SKM-1 treated with dmso at 0.1 percent for 144 hours (cell line): ENCODE data around the gene PADI4.

Experiments used
- DNase-seq: peaks from one replicate; lab custom pipeline; 2025; ENCODE audit not compliant: unreplicated experiment; lab: John Stamatoyannopoulos, UW

PADI4 gene, protein sequence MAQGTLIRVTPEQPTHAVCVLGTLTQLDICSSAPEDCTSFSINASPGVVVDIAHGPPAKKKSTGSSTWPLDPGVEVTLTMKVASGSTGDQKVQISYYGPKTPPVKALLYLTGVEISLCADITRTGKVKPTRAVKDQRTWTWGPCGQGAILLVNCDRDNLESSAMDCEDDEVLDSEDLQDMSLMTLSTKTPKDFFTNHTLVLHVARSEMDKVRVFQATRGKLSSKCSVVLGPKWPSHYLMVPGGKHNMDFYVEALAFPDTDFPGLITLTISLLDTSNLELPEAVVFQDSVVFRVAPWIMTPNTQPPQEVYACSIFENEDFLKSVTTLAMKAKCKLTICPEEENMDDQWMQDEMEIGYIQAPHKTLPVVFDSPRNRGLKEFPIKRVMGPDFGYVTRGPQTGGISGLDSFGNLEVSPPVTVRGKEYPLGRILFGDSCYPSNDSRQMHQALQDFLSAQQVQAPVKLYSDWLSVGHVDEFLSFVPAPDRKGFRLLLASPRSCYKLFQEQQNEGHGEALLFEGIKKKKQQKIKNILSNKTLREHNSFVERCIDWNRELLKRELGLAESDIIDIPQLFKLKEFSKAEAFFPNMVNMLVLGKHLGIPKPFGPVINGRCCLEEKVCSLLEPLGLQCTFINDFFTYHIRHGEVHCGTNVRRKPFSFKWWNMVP

GRCh38 chr1:17307946-17308345 lies at the start of gene PADI4:
PADI4 (plus strand) TSS chr1:17308197; CDS start chr1:17308223, 26 bp downstream.
- DNase-seq, result no peak

- DNase-seq, result no peak
Measured at GRCh38 chr1:17258758-17259130, 49.3 kb upstream of the PADI4 start.

GRCh38 chr1:17259233-17259873 lies 48.6 kb upstream of the PADI4 start:
- DNase-seq, result no peak

DNA sequence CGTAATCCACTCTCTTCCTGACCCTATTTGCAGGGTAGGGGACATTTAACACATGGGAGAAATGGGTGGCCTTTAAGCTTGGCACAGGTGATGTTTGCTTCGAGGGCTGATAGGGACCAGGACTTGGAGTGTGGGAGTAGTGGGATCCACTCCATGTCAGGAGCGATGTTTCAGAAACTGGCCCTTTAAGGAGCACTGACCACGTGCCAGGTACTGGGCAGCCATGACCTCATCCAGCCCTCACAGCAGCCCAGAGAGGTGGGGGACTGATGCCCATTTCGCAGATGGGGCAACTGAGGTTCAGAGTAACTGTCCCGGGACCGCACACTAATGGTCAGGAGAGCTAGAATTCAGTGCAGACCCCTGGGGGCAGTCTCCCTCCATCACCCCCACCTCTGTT lies 47.7 kb upstream of the PADI4 start:
- DNase-seq, result no peak

DNA sequence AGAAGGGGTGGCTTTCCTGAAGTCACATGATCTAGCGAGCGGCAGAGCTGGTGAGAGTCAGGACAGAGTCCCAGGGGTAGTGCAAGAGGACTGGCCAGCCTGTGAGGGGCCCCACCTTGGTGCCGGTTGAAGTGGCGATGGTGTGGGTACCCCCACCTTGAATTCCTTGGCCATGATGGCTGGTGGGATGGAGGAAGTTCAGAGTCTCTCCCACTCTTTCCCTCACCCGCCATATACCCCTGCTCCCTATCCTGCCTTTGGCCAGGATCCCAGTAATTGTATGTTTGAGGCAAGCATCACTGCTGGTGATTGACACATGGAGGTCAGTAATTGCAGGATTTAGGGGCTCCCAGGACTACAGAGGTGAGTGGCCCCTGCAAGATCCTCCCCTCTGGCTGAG lies 47.3 kb upstream of the PADI4 start:
- no peak for DNase-seq

- no peak for DNase-seq
Measured at GRCh38 chr1:17263936-17264335, 44.1 kb upstream of the PADI4 start.

GRCh38 chr1:17264470-17264869 lies 43.5 kb upstream of the PADI4 start:
- no peak for DNase-seq

DNA sequence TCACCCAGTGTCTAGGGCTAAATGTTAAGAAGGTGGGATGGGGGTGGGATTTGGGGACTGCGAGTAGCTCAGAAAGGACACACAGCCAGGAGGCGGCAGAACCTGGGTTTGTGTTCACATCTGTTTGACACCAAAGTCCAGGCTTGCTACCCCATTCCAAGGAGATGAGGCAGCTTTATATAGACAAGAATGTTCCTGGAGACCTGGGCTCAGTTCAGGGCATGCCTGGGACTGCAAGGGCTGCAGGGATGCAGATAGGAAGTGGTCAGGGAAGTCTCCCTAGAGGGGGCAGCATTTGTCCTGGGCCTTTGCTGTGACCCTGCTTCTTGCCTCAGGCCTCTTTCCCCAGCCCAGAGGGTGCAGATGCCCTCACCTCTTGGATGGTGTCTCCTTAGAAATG lies 42.8 kb upstream of the PADI4 start:
- no peak for DNase-seq

DNA sequence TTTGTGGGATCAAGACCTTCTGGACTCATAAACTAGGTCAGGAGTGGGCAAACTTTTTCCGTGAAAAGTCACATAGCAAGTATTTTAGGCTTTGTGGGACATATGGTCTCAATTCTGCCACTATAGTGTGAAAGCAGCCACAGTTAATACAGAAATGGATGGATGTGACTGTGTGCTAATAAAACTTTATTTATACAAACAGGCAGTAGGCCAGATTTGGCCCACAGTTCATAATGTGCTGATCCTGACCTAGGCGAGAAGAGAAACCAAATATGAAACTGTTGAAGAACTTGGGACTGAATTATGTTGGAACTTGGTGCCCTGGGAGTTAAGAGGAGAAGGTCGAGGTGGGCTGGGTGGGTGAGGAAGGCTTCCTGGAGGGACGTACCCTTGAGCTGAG lies 42.0 kb upstream of the PADI4 start:
- no peak for DNase-seq

DNA sequence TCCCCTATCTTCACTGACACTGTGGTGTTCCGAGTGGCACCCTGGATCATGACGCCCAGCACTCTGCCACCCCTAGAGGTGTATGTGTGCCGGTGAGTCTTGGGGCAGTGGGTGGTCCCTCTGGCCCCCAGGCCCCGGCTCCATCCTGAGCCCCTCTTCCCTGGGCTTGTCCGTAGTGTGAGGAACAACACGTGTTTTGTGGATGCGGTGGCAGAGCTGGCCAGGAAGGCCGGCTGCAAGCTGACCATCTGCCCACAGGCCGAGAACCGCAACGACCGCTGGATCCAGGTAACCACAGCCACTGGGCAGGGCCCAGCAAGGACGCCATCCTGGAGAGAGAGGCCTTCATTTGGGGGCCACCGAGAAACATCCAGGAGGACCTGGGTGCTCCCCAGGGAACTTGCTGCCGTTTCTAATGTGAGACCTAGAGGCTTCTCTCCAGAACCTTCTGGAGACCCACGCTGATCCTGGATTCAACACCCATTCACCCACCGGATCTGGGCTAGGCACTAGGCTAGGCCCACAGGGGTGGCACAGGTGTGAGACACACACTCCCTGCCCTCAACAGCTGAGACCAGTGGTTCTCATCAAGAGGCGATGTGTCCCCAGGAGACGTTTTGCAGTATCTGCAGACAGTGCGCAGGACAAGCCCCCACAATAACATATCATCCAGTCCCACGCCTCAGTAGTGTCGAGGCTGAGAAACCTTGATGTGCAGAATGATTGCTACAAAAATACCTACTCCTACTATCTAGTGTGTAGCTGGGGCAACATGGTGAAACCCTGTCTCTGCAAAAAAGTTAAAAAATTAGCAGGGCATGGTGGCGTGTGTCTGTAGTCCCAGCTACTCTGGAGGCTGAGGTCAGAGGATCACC lies 36.9 kb upstream of the PADI4 start:
- DNase-seq, result no peak

DNA sequence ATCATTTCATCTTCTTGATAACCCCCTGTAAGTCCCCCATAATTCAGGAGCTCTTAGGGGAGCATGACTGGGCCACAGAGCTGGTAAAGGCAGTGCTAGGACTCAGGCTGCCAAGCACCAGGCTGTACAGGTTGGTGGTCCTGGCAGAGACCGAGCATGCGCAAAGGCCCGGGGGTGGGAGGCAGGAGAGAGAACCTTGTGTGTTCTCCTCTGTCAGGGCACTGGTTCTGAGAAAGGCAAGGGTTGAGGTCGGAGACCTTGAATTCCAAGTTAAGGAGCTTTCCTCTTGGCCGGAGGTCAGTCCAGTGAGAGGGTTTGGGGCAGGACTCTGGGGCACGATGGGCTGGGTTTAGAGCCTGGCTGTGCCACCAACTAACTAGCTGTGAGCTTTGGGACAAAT lies 35.9 kb upstream of the PADI4 start:
- DNase-seq, result no peak

DNA sequence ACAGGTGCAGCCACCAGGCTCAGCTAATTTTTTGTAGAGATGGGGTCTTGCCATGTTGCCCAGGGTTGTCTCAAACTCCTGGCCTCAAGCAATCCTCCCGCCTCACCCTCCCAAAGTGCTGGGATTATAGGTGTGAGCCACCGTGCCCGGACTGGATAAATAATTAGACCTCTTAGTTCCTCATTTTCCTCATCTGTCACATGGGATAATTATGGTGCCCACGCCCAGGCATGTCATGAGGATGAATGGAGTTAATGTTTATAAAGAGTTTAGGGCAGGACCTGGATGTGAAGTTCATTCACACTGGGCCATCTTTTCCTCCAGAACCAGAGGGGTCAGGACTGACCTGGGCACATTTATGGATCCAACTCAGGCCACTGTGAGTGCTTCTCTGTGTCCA lies 35.4 kb upstream of the PADI4 start:
- DNase-seq, result no peak

GRCh38 chr1:17273096-17273495 lies 34.9 kb upstream of the PADI4 start:
- DNase-seq, result no peak

DNA sequence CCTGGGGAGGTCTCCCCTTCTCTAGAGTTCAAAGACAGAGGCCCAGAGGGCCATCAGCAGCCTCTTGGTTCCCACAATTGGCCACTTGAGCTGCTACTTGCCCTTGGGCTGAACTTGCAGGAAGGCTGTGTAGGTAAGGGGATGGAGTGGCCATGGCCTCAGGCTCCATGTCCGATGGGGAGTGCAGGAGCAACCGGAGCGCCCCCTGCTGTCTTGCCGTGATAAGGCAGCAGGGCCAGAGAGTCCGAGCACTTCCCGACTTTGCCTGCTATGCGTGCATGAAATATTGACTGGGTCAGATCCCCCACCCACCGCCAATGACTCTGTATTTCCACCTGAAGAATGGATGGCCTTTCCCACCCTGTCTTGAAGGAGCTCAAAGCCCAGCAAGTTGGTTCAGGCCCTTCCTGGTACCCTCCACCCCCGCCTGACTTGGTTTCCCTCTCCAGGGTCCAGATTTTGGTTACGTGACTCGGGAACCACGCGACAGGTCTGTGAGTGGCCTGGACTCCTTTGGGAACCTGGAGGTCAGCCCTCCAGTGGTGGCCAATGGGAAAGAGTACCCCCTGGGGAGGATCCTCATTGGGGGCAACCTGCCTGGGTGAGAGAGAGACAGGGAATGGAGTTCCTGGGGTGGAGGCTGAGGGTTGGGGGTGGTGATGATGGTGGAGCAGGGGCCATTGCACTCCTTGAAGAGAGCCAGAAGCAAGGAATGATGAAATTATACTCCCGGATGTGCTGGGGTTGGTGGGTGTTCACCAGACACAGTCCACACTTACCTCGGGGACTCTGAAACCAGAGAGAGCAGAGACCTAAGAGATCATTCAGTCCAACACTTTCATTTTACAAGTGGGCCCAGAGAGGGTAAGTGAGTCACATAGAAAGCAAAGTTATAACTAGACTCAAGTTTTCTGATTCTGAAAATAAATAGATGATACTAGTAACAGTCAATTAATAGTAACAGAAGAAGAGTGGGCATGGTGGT lies 33.5 kb upstream of the PADI4 start:
- DNase-seq, result peak; percentile 36

- DNase-seq, result peak; percentile 53
Measured at GRCh38 chr1:17276568-17276967, 31.4 kb upstream of the PADI4 start.

DNA sequence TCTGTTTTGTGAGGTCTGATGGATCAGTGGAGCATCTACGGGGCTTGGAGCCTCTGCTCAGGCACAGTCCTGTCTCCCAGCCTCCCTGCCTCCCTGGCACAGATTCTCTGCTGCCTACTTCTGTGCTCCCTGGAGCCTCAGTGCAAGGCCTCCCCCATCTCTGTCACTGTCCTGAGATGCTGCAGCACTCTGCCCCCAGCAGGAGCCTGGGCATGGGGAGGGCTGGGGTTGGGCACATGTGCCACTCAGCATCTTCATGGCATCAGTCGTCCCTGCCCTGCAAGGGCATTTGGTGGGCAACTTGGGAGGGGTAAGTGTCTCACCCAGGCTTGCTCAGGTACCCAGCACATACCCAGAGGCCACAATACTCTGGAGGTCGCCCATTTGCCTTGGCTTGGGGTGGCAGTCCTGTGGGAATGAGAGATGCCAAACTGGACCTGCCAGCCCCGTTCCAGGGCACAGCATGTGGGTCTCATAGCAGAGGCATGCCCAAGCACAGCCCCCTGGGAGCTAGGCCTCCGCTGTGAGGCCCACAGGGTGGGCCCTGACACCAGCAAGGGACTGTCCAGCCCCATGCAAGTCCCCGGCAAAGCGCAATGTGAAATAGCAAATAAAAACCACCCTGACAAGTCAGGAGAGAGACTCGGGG lies 30.4 kb upstream of the PADI4 start:
- no peak for DNase-seq

DNA sequence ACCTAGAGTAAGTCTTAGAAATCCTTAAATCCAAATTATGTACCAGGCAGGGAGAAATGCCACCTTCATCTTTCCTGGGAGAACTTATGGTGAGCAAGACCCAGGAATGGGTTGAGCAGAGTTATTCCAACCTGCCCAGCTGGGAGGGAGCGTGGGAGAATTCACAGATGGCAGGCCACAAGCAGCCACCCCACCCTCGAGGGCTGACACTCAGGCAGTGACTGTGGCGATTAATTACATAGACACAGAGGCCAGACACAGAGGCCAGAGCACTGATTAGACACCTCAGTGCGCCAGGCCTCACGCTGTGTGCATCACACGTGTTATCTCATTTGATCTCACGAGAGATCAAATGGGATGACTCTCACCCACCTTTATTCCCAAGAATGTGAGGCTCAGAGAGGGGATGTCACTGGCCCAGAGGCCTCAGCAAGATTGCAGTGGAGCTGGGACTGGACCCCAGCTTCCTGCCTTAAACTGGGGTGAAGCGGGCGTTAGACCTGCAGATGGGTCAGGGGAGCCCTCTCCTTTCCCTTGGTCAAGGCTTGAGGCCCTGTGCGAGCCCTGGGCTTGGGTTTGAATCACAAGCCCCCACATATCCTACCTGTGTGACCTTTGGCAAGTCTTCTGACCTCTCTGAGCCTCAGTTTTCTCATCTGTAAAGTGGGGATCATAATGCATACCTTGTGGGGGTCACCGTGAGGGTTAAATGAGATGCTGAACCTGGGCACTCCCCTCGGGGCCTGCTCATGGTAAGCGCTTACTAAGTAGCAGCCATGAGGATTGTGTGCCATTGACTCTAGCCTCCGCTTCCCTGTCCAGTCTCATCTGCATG lies 28.8 kb upstream of the PADI4 start:
- no peak for DNase-seq

GRCh38 chr1:17280436-17280835 lies 27.6 kb upstream of the PADI4 start:
- DNase-seq, result no peak

GRCh38 chr1:17280894-17281293 lies 27.1 kb upstream of the PADI4 start:
- no peak for DNase-seq
